GM19193 (cell line): ENCODE results near the gene AKAP4.

Experiments
- POLR2A ChIP-seq: IDR thresholded peaks from 4 replicates; pipeline ENCODE4 v1.6.1; 2011; ENCODE audit not compliant: insufficient read depth, insufficient read length; ENCODE audit errors: extremely low read depth

Gene AKAP4

DNA sequence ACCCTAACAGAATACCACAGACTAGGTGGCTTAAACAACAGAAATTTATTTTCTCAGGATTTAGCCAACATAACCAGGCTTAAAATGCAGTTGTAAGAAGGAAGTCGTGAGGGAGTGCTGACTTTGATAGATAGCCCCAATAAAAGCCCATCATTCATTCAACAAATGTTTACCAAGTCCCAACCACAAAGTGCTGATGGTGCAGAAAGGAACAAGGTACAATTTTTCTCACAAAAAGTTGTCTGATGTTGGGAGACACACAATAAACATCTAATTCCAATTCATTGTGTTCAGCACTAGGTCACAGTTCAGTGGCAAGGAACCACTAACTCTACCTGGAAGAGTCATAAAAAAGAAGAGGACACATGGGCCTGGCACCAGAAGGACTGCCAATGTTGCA lies 42.2 kb downstream of the AKAP4 start:
- TF ChIP-seq POLR2A, result no peak

GRCh38 chrX:50157545-50158135 lies 43.2 kb downstream of the AKAP4 start:
- no peak for TF ChIP-seq POLR2A

- no peak for TF ChIP-seq POLR2A
Observed at GRCh38 chrX:50154429-50154828, 46.4 kb downstream of the AKAP4 start.

DNA sequence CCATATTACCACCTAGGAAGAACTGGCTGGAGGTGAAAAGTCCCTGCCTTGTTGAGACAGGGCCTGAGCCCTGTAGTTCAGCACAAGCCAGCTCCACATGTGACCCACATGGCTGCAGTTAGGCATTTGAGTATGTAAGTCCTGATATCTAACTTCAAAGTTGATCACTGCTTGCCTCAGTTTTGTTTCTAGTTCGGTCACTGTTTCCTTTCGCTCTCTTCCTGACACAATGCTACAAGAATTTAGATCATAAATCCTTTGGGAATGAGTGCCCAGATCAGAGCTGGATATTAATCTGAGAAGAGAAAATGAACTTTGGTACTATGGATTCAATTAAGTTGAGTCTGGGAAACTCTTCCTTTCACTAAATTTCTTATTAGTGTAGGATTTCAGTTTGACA lies 48.4 kb downstream of the AKAP4 start:
- TF ChIP-seq POLR2A, result no peak

DNA sequence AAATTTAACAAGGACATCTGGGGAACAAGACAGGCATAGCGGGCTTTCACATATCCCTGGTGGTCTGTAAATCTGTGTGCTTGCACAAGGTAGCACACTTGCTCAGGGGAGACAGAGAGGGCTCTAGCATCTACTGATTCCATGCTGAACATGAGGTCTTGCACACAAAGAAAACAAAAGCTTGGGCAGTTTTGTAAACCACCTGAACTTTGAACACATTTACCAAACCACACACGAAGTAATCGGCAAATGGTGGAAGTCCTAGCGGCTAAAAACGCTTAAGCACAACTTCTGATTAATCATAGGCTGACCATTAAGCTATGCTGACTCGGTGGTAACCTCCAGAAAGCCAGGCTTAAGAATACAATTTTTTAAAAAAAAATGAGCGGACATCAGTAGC lies 52.8 kb downstream of the AKAP4 start:
- no peak for TF ChIP-seq POLR2A
